ENCODE measurements around the gene KDM8. TPM values are rescaled to one million over a fixed set of nuclear protein-coding genes. Genes with fewer than 3 reads are reported as not detected.
"Not testable (repeated sequence)": the region's sequence is repeated elsewhere in the genome, so short reads cannot be mapped to it uniquely, and the experiment has no call there.

The KDM8 gene
- total and polyA plus RNA-seq, 2 donors (not counting 1 experiment from before 2014, with no cell fraction given) = 7.5 to 37.4 TPM

DNA sequence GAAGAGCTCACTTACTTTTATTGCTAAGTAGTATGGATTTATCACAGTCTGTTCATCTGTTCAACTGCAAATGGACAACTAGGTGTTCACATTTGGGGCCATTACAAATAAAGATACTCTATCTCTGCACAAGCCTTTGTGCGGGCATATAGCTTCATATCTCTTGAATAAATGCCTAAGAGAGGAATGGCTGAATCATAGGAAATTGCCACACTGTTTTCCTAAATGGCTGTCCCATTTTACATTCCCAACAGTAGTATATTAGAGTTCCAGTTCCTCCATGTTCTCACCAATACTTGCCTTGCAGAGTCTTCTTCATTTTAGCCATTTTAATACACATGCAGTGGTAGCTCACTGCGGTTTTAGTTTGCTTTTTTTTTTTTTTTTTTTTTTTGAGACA is 44.7 kb downstream of the KDM8 start:
- Histone ChIP-seq H3K36me3 (replicated peaks in 1 of 2; ENCODE audit: control extremely low read depth in 1 of 2, control insufficient read depth in 1 of 2, extremely low read depth in 1 of 2, insufficient read depth in 2 of 2, low read length in 1 of 2) (peaks cover 0 to 2% of the 10 kb centered on the region in 2 experiments), H3K9me3 (ENCODE audit: control extremely low read depth in 1 of 3, control insufficient read depth in 2 of 3, insufficient read depth in 1 of 3, low read length in 2 of 3) (peaks cover 0 to 7% (median 0%) of the 10 kb centered on the region in 3 donors), H3K4me1 (ENCODE audit: control insufficient read depth in 2 of 2, insufficient read depth in 2 of 2, low read length in 2 of 2) (peaks cover 19 to 26% of the 10 kb centered on the region in 2 donors), H3K4me2 (replicated peaks; ENCODE audit: low read depth, low read length, poor library complexity, severe bottlenecking) (no peak overlapping the region), H3K4me3 (ENCODE audit: control extremely low read depth in 1 of 5, extremely low read depth in 1 of 5, insufficient read depth in 1 of 5, low read depth in 2 of 5, low read length in 4 of 5) (no peak overlapping the region), H3K79me2 (ENCODE audit: control insufficient read depth, insufficient read depth, low read length) (peaks cover 82% of the 10 kb centered on the region), H3K27me3 (replicated peaks in 1 of 4; ENCODE audit: control extremely low read depth in 1 of 4, control insufficient read depth in 3 of 4, insufficient read depth in 4 of 4, low read length in 3 of 4) (no peaks in the 10 kb centered on the region), H2AFZ (ENCODE audit: insufficient read depth, low read depth, low read length, poor library complexity, severe bottlenecking) (no peak overlapping the region), H3K27ac (ENCODE audit: low read length in 2 of 2) (no peak overlapping the region), H3K9ac (ENCODE audit: low read length) (no peak overlapping the region), H4K20me1 (ENCODE audit: control insufficient read depth, insufficient read depth, low read length, poor library complexity, severe bottlenecking) (no peaks in the 10 kb centered on the region)
- H3K27ac Mint-ChIP-seq = no peak overlapping the region
- ChIA-PET CTCF (interaction anchor here (1.1 to 4.6 kb wide), 2 partner anchors 13 to 68 kb away, joined by 3 to 18 read pairs; no protein-coding TSS in a partner anchor), POLR2A (interaction anchor here (0.7 kb wide), 2 partner anchors 26 to 71 kb away, joined by 6 to 7 read pairs; no protein-coding TSS in a partner anchor)
- intact Hi-C loops (cut with micrococcal nuclease) = no loop called here
- no peak for ATAC-seq (ENCODE audit: low read depth)
- DNase-seq = no peak
- no CpG with 5 or more reads among the region's 2 CpGs for WGBS (ENCODE audit: insufficient coverage)
- peaks cover 2% of the 10 kb centered on the region for H3K9me3 Mint-ChIP-seq (ENCODE audit: insufficient read depth)
- peaks cover 41% of the 10 kb centered on the region for H3K4me1 Mint-ChIP-seq
- no peaks in the 10 kb centered on the region for H3K27me3 Mint-ChIP-seq
- H3K4me3 Mint-ChIP-seq = no peak overlapping the region
- no peak for TF ChIP-seq EZH2 (IDR thresholded peaks at IDR 0.05; ENCODE audit: borderline replicate concordance, insufficient read depth, low read depth, low read length, poor library complexity, severe bottlenecking)
- TF ChIP-seq CTCF (IDR thresholded peaks at IDR 0.05) = no peak

DNA sequence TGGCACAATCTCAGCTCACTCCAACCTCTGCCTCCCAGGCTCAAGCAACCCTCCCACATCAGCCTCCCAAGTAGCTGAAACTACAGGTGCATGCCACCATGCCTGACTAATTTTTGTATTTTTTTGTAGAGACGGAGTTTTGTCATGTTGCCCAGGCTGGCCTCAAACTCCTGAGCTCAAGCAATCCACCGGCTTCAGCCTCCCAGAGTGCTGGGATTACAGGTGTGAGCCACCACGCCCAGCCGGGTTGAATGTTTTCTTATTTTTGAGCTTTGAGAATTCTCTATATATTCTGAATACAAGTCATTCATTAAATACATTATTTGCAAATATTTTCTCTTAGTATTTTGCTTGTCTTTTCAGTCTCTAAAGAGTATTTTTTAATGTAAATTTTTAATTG is 45.6 kb downstream of the KDM8 start:
- peaks cover 43% of the 10 kb centered on the region for H3K4me1 Mint-ChIP-seq
- H3K27ac Mint-ChIP-seq = not testable (repeated sequence)

More for the DNA sequence above, 45.6 kb downstream of the KDM8 start:
- H3K36me3 ChIP-seq (replicated peaks in 1 of 2; ENCODE audit: control extremely low read depth in 1 of 2, control insufficient read depth in 1 of 2, extremely low read depth in 1 of 2, insufficient read depth in 2 of 2, low read length in 1 of 2); H3K9me3 ChIP-seq (ENCODE audit: control extremely low read depth in 1 of 3, control insufficient read depth in 2 of 3, insufficient read depth in 1 of 3, low read length in 2 of 3); H3K4me2 ChIP-seq (replicated peaks; ENCODE audit: low read depth, low read length, poor library complexity, severe bottlenecking); ATAC-seq (ENCODE audit: low read depth); H3K4me3 ChIP-seq (ENCODE audit: control extremely low read depth in 1 of 5, extremely low read depth in 1 of 5, insufficient read depth in 1 of 5, low read depth in 2 of 5, low read length in 4 of 5); H2AFZ ChIP-seq (ENCODE audit: insufficient read depth, low read depth, low read length, poor library complexity, severe bottlenecking); DNase-seq; H3K27me3 ChIP-seq (replicated peaks in 1 of 4; ENCODE audit: control extremely low read depth in 1 of 4, control insufficient read depth in 3 of 4, insufficient read depth in 4 of 4, low read length in 3 of 4); H3K9ac ChIP-seq (ENCODE audit: low read length); H3K27me3 Mint-ChIP-seq; intact Hi-C loops (cut with micrococcal nuclease); H4K20me1 ChIP-seq (ENCODE audit: control insufficient read depth, insufficient read depth, low read length, poor library complexity, severe bottlenecking); H3K27ac ChIP-seq (ENCODE audit: low read length in 2 of 2); H3K9me3 Mint-ChIP-seq (ENCODE audit: insufficient read depth); H3K4me3 Mint-ChIP-seq: not testable (repeated sequence)
- Histone ChIP-seq H3K4me1 (ENCODE audit: control insufficient read depth in 2 of 2, insufficient read depth in 2 of 2, low read length in 2 of 2) (peaks cover 13 to 26% of the 10 kb centered on the region in 2 donors), H3K79me2 (ENCODE audit: control insufficient read depth, insufficient read depth, low read length) (peaks cover 83% of the 10 kb centered on the region)
- 60% methylated on average over 1 of the region's 4 CpGs for WGBS (ENCODE audit: insufficient coverage)
- CTCF ChIA-PET = interaction anchor here (1.1 to 4.6 kb wide), 3 partner anchors 14 to 69 kb away, joined by 3 to 18 read pairs (median 3); no protein-coding TSS in a partner anchor
- POLR2A ChIA-PET = interaction anchor here (0.6 to 0.7 kb wide), 2 partner anchors 25 to 53 kb away, joined by 4 to 6 read pairs; no protein-coding TSS in a partner anchor
